GM18907 (cell line): Measurements from ENCODE around the gene SH3RF3.

Experiments
- ATAC-seq: cut with Tn5 transposase; IDR thresholded peaks from one replicate; pipeline ENCODE4 v1.9.1; 2021; ENCODE audit warnings: mild to moderate bottlenecking, moderate library complexity; ENCODE audit not compliant: unreplicated experiment

Gene SH3RF3

GRCh38 chr2:109479804-109480203 is 350.8 kb downstream of the SH3RF3 start:
- no peak for ATAC-seq

GRCh38 chr2:109480486-109481195 is 351.6 kb downstream of the SH3RF3 start:
- no peak for ATAC-seq

DNA sequence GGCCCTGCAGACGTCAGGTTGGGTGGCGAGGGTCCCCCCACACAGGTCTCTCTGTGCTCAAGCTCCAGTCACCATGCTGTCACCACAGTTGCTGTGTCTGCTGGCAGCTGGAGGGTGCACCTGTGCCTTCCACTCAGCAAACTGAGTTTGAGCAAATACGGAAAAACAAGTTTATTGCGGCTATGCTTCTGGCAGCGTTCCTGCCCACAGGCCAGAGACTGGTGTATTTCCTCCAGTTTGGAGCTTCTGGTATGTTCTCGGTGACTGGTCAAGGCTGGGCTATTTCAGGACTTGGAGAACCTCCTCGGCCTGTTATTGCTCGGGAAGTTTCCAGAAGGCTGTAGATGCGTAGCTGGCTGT is 352.2 kb downstream of the SH3RF3 start:
- no peak for ATAC-seq

- ATAC-seq, result no peak
Measured at GRCh38 chr2:109481599-109481998, 352.6 kb downstream of the SH3RF3 start.

GRCh38 chr2:109482361-109482861 is 353.4 kb downstream of the SH3RF3 start:
- no peak for ATAC-seq

DNA sequence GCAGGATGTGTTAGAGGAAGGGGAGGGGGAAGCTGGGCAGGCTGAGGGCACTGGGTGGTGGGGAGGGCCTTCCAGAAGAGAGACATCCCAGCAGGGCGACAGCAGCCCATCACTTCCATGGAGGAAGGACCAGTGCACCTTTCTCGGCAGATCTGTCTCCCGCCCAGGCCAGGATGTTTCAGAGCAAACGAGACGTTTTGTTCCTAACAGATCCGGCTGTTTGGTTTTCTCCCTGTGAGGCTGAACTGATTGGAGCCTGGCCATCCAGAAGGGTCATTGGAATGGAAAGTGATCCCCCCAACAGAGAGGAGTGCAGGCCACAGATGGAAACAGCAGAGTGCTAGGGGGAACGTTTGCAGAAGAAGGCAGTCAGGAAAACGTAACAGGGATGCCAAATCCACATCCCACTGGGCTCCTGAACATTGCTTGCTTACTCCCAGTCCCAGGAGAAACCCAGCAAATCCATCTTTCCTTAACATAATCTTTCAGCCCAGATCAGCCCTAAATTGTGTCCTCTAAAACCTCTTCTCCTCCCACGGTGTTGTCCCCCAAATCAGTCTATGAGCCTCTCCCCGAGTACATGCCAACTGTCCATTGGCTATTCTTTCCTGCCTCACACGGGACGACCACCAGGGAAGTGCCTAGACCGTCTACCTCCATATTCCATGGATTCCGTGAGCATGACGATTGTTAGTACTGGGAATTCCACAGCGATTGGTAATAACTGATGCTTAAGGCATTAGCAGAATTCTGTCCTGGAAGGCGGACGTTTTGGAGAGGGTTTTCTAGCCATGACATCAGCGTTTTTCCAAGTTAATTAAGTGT is 357.9 kb downstream of the SH3RF3 start:
- no peak for ATAC-seq

DNA sequence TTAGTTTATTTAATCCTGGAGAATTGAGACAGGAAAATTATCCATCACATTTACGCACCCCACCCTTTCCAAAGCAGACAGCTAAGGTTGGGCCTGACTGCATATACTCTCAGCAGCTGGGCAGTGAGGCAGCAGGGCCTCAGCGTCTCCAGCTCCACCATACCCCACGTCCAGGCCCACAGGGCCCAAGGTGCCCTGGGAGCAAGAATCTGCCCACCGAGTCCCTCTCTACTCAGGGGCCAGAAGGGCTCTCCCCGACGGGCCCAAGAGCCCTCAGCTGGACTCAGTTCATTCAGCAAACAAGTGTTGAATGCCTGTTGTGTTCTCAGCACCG is 358.5 kb downstream of the SH3RF3 start:
- no peak for ATAC-seq

GRCh38 chr2:109487871-109488655 is 359.1 kb downstream of the SH3RF3 start:
- ATAC-seq, result no peak

- ATAC-seq, result no peak
Measured at GRCh38 chr2:109489296-109489695, 360.3 kb downstream of the SH3RF3 start.

- ATAC-seq, result no peak
Measured at GRCh38 chr2:109493176-109493935, 364.4 kb downstream of the SH3RF3 start.

DNA sequence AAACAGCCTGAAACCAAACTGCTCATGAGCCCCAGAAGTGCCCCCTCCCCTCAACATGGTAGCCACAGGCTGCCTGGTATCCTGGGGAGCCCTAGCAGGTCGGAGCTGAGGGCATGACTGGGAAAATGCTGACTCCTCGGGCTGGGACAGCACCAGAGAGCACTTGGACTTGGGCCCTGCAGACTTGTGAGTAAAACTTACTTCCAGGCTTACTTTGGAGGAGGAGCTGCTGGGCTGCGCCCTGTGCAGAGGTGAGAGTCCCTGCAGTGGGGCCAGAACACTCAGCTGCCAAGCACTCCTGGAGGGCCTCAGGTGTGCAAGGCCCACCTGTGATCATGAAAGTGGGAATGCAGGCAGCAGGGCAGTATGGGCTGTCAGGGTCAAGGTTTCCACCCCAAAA is 365.3 kb downstream of the SH3RF3 start:
- ATAC-seq, result no peak

GRCh38 chr2:109497463-109497862 is 368.5 kb downstream of the SH3RF3 start:
- ATAC-seq, result no peak

GRCh38 chr2:109497911-109498870 is 369.2 kb downstream of the SH3RF3 start:
- no peak for ATAC-seq

GRCh38 chr2:109498906-109499305 is 369.9 kb downstream of the SH3RF3 start:
- no peak for ATAC-seq

DNA sequence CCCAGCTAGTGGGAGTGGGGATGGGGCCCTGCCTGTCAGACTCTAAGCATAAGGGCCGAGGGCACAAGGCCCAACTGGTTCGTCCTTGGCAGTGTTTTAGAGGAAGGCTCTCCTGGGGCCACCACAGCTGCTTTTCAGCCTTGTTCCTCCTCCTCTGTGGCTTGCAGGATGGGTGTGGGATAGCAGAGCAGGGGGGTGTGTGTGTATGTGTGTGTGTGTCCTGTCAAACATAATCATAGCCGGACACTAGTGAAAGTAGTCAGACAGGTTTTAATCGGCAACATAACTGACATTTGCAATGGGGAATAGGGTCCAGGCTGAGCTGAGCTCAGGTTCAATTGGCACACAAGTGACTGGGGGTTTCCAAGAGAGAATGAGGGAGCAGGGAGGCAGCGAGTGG is 370.6 kb downstream of the SH3RF3 start:
- no peak for ATAC-seq

DNA sequence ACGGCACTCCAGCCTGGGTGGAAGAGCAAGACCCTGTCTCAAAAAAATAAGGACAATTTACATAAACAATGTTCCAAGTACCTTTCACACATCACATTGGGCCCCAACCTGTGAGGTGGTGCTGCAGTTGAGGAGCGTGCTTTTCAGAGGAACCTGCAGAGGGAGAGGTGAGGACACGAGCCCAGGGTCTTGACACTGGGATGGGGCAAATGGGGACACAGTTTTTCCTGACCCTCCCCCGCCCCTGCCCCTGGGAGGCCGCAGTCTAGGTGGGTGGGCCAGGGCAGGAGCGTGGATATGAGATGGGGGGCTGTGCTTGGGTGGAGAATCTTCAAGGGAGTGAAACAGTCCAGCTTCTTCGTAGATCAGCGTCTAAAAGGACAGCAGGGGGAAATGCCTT is 371.9 kb downstream of the SH3RF3 start:
- ATAC-seq, result no peak

DNA sequence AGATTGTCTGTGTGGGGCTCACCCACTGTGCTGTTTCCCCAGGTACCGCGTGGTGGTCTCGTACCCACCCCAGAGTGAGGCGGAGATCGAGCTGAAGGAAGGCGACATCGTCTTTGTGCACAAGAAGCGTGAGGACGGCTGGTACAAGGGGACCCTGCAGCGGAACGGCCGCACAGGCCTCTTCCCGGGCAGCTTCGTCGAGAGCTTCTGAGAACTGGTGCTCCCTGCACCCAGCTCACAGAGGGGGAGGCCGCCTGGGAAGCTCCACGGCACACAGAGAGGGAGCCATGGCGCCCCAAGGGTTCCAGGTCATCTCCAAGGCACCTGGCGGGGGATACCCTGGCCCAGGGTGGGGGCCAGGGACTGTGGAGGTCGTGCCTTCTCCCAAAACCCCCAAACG is 372.5 kb downstream of the SH3RF3 start:
- no peak for ATAC-seq

DNA sequence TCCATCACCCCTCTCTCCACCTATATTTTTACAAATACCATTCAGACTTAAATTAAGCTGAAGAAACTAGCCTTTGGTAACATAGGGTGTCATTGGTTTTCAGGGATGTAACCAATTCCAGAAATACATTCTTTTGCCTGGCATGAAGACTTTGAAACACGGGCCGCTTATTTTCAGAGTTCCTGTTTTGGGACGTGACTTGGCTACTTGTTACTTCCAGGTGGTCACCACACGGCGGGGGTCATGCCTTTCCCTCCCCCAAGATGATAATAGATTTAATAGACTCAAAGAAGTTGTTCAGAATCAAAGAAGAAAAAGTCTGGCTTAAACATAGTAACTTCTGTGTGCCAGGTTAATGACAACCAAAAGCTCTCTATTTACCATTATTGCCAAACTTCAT is 374.2 kb downstream of the SH3RF3 start:
- ATAC-seq, result no peak

DNA sequence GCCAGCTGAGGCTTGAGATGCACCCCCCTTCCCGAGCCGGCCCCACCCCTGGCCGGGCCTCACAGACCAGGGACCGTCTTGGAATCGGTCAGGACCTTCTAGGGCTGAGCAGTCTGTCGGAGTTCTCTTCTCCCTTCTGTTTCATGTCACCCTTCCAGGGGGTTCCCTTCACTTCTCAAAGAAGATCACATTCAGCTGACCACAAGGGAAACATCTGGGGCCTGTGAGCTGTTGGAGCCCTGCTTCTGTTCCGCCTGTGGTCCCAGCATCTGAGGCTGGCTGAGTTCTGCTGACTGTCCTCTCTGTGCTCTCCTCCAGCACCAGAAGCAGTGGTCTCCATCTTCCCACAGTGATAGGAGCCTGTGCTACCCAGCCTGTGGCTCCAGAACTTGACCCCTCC is 378.2 kb downstream of the SH3RF3 start:
- no peak for ATAC-seq

- no peak for ATAC-seq
Measured at GRCh38 chr2:109507828-109508227, 378.8 kb downstream of the SH3RF3 start.
